AML-193 (cell line): Measurements from ENCODE around the gene MCUB.
"Not testable (repeated sequence)": the region's sequence is repeated elsewhere in the genome, so short reads cannot be mapped to it uniquely, and the experiment has no call there.

Source experiments
- DNase-seq, 2 experiments: peaks; one replicate each; lab custom pipeline; 2025; lab: John Stamatoyannopoulos, UW

MCUB gene

GRCh38 chr4:109578846-109579245, 18.8 kb downstream of the MCUB start:
- no peak for DNase-seq

GRCh38 chr4:109579997-109580396, 20.0 kb downstream of the MCUB start:
- not testable (repeated sequence) for DNase-seq

- DNase-seq: no peak
Measured at GRCh38 chr4:109588176-109588575, 28.1 kb downstream of the MCUB start.

- DNase-seq: no peak
Measured at GRCh38 chr4:109589119-109589518, 29.1 kb downstream of the MCUB start.

- DNase-seq: no peak
Measured at GRCh38 chr4:109589605-109590004, 29.6 kb downstream of the MCUB start.

GRCh38 chr4:109590905-109591304, 30.9 kb downstream of the MCUB start:
- DNase-seq: no peak

- DNase-seq: no peak
Measured at GRCh38 chr4:109592367-109592766, 32.3 kb downstream of the MCUB start.

DNA sequence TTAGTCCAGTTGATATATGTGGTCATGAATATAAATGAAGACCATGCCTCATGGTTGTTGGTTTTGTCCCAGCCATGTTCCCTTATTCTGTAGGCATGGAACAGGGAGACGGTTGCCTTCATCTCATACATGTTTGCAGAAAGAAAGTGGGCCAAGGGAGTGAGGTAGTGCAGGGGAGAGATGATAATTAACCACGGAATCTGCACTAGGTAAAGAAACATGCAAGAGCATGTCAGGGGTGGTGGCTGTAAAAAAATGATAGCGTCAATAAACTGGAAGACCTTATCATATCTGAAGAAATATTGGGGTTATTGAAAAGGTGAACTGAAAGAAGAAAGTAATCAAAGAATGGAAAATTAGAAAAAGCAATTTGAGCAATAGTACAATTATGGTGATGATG, 35.1 kb downstream of the MCUB start:
- DNase-seq: not testable (repeated sequence)

- not testable (repeated sequence) for DNase-seq
Measured at GRCh38 chr4:109596420-109597085, 36.5 kb downstream of the MCUB start.

DNA sequence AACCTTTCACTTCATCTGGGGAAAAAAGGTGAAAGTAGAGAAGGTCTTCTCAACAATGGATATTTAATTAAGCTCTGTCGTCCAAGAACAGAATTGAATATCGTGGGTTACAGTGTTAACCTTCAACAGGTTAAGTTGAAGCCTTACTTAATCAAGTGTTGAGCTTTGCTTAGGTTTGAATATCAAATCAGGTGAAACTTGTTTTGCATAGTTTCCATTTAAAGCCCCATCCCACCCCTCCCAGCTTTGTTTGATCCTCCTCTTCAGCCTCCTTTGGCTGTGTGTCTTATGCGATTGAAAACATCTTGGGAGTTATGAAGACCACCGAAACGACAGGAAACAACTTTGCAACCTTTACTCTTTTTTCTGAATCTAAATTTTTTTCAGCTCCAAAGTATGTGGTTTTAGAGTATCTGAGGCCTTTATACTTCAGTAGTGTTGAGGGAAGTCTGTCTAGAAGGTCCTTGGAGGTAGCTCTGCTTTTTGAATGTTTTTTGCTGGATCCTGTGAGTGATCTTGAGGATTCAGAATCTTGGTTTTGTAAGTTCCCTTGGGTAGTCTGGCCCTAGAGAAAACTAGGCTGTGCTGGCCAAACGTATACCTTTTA, 39.1 kb downstream of the MCUB start:
- no peak for DNase-seq

GRCh38 chr4:109600431-109600830, 40.4 kb downstream of the MCUB start:
- DNase-seq: no peak

DNA sequence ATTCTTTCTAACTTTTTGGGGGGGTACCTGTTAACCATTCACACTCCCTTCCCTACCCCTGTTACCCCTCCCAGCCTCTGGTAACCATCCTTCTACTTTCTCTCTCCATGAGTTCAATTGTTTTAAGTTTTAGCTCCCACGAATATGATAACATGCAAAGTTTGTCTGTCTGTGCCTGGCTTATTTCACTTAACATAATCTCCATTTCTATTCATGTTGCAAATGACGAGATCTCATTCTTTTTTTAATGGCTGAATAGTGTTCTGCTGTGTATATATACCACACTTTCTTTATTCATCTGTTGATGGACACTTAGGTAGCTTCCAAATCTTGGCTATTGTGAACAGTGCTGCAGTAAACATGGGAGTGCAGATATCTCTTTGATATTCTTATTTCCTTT, 41.3 kb downstream of the MCUB start:
- no peak for DNase-seq

DNA sequence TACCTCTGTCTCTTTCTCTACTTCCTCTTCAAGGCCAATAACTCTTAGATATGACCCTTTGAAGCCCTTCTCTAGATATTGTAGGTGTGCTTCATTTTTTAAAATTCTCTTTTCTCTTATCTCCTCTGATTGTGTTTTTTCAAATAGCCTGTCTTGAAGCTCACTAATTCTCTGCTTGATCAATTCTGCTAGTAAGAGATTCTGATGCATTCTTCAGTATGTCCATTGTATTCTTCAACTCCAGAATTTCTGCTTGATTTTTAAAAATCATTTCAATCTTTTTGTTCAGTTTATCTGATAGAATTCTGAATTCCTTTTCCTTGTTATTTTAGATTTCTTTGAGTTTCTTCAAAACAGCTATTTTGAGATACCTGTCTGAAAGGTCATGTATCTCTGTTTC, 47.9 kb downstream of the MCUB start:
- no peak for DNase-seq

- DNase-seq: no peak
Measured at GRCh38 chr4:109608879-109609278, 48.8 kb downstream of the MCUB start.

- DNase-seq: no peak
Measured at GRCh38 chr4:109609431-109609830, 49.4 kb downstream of the MCUB start.

GRCh38 chr4:109610489-109610888, 50.4 kb downstream of the MCUB start:
- peak in 1 of 2 experiments; percentile 9 for DNase-seq

- peak in 1 of 2 experiments; percentile 9 for DNase-seq
Measured at GRCh38 chr4:109611045-109611646, 51.1 kb downstream of the MCUB start.

- DNase-seq: no peak
Measured at GRCh38 chr4:109614015-109614414, 54.0 kb downstream of the MCUB start.

- DNase-seq: no peak
Measured at GRCh38 chr4:109614466-109614865, 54.4 kb downstream of the MCUB start.

GRCh38 chr4:109615742-109616141, 55.7 kb downstream of the MCUB start:
- DNase-seq: no peak

GRCh38 chr4:109616243-109616642, 56.2 kb downstream of the MCUB start:
- DNase-seq: no peak

DNA sequence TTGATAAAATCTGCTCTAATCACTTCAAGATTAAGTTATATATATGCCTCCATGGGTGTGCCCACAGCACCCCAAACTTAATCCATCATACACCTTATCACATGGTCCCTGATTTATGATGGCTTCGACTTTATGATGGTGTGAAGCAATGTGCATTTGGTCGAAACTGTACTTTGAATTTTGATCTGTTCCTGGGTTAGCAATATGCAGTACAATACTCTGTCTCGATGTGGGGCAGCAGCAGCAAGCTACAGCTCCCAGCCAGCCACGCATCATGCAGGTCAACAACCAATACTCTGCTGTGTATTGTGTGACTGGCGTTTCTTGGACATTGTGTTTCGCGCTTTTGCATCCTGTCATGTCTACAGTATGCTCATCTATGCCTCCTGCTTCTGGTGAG, 62.6 kb downstream of the MCUB start:
- no peak for DNase-seq

GRCh38 chr4:109624536-109624935, 64.5 kb downstream of the MCUB start:
- no peak for DNase-seq

DNA sequence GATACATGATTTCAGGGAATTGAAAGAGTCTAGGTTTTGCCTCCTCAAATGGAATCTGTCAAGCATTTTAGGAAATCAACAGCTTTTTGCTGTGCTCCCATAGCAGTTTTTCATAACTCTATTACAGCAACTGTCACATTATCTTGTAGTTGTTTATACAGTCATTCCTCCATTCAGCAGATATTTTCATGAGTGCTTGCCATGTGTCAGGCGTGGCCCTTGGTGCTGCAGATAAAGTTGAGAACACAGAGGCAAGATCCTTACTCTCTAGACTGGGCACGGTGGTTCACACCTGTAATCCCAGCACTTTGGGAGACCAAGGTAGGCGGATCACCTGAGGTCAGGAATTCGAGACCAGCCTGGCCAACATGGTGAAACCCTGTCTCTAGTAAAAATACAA, 67.3 kb downstream of the MCUB start:
- DNase-seq: no peak
